Measurements from ENCODE around the gene CCDC70. TPM values are rescaled to one million over a fixed set of nuclear protein-coding genes. Genes with fewer than 3 reads are reported as not detected.

Gene CCDC70
- total RNA-seq, 4 donors from 2014 or later, result not detected

DNA sequence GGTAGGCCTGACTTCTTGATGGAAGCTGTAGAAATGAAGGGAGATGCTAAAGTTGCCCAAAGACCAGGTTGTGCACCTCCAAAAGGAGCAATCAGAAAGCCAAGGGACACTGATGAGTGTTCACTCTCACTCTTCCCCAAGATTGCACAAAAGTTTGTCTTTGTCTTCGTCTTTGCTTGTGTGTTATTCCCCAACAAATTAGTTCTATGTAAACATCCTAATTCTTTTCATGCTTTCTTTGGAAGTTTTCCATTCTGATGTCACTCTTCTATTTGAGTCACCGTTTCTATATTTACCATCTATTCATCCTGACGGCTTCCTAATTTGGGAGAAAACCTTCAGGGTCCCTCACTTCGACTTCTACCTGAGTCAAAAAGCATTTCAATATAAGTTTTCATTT lies 13.1 kb upstream of the CCDC70 start:
- no peak for DNase-seq (ENCODE audit: extremely low spot score)
- Histone ChIP-seq H3K4me3 (no peak overlapping the region), H3K9me3 (no peaks in the 10 kb centered on the region), H3K27me3 (no peaks in the 10 kb centered on the region), H3K27ac (replicated peaks in 1 of 4) (no peak overlapping the region), H3K4me1 (peaks cover 0 to 14% (median 5%) of the 10 kb centered on the region in 4 donors), H3K36me3 (no peaks in the 10 kb centered on the region)
- no peak for TF ChIP-seq POLR2A (IDR thresholded peaks at IDR 0.05; ENCODE audit: low read depth)
- no peak for TF ChIP-seq EP300 (IDR thresholded peaks at IDR 0.05)
- TF ChIP-seq, protein P1, sequence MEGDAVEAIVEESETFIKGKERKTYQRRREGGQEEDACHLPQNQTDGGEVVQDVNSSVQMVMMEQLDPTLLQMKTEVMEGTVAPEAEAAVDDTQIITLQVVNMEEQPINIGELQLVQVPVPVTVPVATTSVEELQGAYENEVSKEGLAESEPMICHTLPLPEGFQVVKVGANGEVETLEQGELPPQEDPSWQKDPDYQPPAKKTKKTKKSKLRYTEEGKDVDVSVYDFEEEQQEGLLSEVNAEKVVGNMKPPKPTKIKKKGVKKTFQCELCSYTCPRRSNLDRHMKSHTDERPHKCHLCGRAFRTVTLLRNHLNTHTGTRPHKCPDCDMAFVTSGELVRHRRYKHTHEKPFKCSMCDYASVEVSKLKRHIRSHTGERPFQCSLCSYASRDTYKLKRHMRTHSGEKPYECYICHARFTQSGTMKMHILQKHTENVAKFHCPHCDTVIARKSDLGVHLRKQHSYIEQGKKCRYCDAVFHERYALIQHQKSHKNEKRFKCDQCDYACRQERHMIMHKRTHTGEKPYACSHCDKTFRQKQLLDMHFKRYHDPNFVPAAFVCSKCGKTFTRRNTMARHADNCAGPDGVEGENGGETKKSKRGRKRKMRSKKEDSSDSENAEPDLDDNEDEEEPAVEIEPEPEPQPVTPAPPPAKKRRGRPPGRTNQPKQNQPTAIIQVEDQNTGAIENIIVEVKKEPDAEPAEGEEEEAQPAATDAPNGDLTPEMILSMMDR (IDR thresholded peaks at IDR 0.05), result no peak
- 32% methylated on average over 4 of the region's 4 CpGs for WGBS
- intact Hi-C loops (cut with DNase I), result no loop called here

DNA sequence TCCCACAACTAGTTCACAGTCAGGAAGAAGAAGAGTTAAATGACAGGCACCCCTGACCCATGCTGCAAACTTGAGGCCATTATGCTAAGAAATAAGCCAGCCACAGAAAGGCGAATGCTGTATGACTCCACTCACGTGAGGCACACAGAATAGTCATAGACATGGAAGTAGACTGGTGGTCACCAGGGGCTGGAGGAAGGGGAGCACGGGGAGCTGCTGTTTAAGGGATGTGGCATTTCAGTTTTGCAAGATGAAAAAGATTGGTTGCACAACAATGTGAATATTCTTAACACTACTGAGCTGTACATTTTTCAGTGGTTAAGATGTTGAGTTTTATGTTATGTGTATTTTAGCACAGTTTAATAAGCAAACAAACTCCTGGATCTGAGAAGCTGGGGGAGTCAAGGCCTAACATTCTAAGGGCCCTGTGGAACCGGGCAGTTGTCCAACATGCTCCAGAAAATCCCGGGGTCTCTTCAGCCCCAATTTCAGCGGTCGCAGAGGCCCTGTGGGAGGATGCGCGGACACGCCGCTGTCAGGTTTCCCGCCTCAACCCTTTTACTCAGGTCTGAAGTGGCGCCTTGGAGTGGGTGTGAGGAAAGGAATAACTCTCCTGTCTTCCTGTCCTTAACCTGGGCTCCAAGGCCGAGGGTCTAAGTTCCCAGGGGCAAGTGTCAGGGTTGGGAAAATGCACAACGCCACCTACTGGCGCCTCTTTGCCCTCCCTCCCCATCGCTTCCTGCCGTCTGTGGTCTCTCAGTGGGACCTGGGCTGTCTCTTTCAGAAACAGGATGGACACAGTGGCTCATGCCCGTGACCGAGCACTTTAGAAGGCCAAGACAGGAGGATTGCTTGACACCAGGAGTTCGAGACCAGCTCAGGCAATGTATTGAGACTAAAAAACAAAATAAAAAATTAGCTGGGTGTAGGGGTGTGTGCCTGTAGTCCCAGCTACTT lies 12.3 kb upstream of the CCDC70 start:
- no peak for TF ChIP-seq POLR2AphosphoS5 (IDR thresholded peaks at IDR 0.05)
- TF ChIP-seq, protein P1 (IDR thresholded peaks at IDR 0.05), result peak in 2 of 3 experiments; percentile 20 to 36
- Histone ChIP-seq H3K9me3 (no peaks in the 10 kb centered on the region), H3K27me3 (no peaks in the 10 kb centered on the region), H3K4me1 (peaks cover 0 to 14% (median 5%) of the 10 kb centered on the region in 4 donors), H3K36me3 (no peaks in the 10 kb centered on the region), H3K4me3 (no peak overlapping the region), H3K27ac (replicated peaks in 1 of 4) (no peak overlapping the region)
- DNase-seq (ENCODE audit: extremely low spot score), result no peak
- 69% methylated on average over 20 of the region's 21 CpGs for WGBS
- intact Hi-C loops (cut with DNase I), result no loop called here

DNA sequence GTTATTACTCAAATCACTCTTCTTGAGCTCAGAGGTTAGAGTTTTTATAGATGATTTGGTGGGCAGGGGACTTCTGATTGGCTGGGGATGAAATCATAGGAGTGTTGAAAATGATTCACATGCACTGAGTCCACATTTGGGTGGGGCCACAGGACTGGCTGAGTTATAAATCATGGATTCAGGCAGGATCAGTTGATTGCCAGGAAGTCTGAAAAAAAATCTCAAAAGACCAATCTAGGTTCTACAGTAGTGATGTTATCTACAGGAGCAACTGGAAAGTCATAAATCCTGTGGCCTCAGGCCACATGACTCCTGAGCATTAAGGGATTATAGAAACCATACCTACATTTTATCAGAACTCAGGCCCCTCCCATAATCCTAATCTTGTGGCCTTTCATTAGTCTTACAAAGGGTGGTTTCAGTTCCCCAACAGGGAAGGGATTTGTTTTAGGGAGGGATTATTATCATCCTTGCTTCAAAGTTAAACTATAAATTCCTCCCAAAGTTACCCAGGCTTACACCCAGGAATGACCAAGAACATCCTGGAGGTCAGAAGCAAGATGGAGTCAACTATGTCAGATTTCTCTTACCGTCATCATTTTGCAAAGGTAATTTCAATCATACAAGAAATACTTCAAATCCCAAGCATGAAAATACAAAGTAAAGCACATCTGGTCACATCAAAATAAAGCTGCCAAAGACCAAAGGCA lies 5.6 kb upstream of the CCDC70 start:
- H3K27me3 ChIP-seq, result no peaks in the 10 kb centered on the region
- H3K4me3 ChIP-seq, result no peak overlapping the region
- TF ChIP-seq EP300 (IDR thresholded peaks at IDR 0.05) (no peak), POLR2AphosphoS5 (IDR thresholded peaks at IDR 0.05) (no peak), POLR2A (IDR thresholded peaks at IDR 0.05; ENCODE audit: low read depth) (no peak)
- TF ChIP-seq, protein P1 (IDR thresholded peaks at IDR 0.05), result no peak
- H3K27ac ChIP-seq (replicated peaks in 1 of 4), result no peak overlapping the region
- 91% methylated on average over 1 of the region's 1 CpG for WGBS
- H3K4me1 ChIP-seq, result no peaks in the 10 kb centered on the region
- peaks cover 0 to 5% (median 0%) of the 10 kb centered on the region in 4 donors for H3K9me3 ChIP-seq
- DNase-seq (ENCODE audit: extremely low spot score), result no peak
- intact Hi-C loops (cut with DNase I), result no loop called here
- no peaks in the 10 kb centered on the region for H3K36me3 ChIP-seq

DNA sequence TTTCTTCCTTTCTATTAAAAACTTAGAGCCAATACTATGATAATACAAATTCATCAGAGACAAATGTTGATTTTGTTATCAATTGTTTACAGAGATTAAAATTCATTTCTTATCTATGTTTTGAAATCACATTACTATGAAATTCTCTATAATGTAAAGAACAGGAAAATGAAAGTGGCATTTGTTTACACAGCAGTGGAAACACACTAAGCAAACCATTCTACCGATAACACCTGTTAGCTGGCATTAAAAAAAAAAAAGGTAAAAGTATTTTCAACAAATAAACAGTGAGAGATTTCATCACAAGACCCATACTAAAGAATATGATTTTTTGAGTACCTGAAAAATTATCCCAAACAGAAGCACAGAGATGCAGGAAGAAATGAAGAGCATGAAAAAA lies 4.8 kb upstream of the CCDC70 start:
- Histone ChIP-seq H3K36me3 (no peaks in the 10 kb centered on the region), H3K27ac (replicated peaks in 1 of 4) (no peak overlapping the region), H3K4me1 (no peaks in the 10 kb centered on the region), H3K27me3 (no peaks in the 10 kb centered on the region), H3K9me3 (peaks cover 0 to 5% (median 0%) of the 10 kb centered on the region in 4 donors), H3K4me3 (no peak overlapping the region)
- no peak for TF ChIP-seq POLR2A (IDR thresholded peaks at IDR 0.05; ENCODE audit: low read depth)
- TF ChIP-seq POLR2AphosphoS5 (IDR thresholded peaks at IDR 0.05), result no peak
- TF ChIP-seq, protein P1 (IDR thresholded peaks at IDR 0.05), result no peak
- TF ChIP-seq EP300 (IDR thresholded peaks at IDR 0.05), result no peak
- DNase-seq (ENCODE audit: extremely low spot score), result no peak
- WGBS, result 84% methylated on average over 1 of the region's 1 CpG
- intact Hi-C loops (cut with DNase I), result no loop called here
